H9 (cell line): ENCODE data around the gene ABCD3. TPM values are rescaled to one million over a fixed set of nuclear protein-coding genes. Genes with fewer than 3 reads are reported as not detected.

Experiments used
- DNase-seq: peaks from one replicate; pipeline ENCODE4 v3.0.0-alpha.2; 2017
- H2AFZ ChIP-seq: one replicate; pipeline ENCODE4 v1.6.1; 2013; ENCODE audit warnings: mild to moderate bottlenecking, low read length, control low read depth, moderate library complexity
- H2AK5ac ChIP-seq: 2 replicates; pipeline ENCODE4 v1.6.1; 2013; ENCODE audit warnings: low read length, control low read depth, mixed read lengths; ENCODE audit not compliant: insufficient read length
- H2BK120ac ChIP-seq: one replicate; pipeline ENCODE4 v1.6.1; 2013; ENCODE audit warnings: low read depth, mild to moderate bottlenecking, low read length, control low read depth, inconsistent platforms; ENCODE audit not compliant: poor library complexity, severe bottlenecking
- H2BK12ac ChIP-seq: 2 replicates; pipeline ENCODE4 v1.6.1; 2013; ENCODE audit warnings: low read length, control low read depth, mixed read lengths, low read depth; ENCODE audit not compliant: insufficient read length
- H2BK15ac ChIP-seq: 2 replicates; pipeline ENCODE4 v1.6.1; 2013; ENCODE audit warnings: low read depth, low read length, control low read depth
- H2BK20ac ChIP-seq: one replicate; pipeline ENCODE4 v1.6.1; 2013; ENCODE audit warnings: low read depth, mild to moderate bottlenecking, low read length, control low read depth, inconsistent platforms; ENCODE audit not compliant: poor library complexity, severe bottlenecking
- H2BK5ac ChIP-seq: 2 replicates; pipeline ENCODE4 v1.6.1; 2013; ENCODE audit warnings: low read length, control low read depth, mixed read lengths; ENCODE audit not compliant: insufficient read length
- H3K14ac ChIP-seq: 2 replicates; pipeline ENCODE4 v1.6.1; 2013; ENCODE audit warnings: low read length, control low read depth; ENCODE audit not compliant: insufficient read depth
- H3K18ac ChIP-seq: 2 replicates; pipeline ENCODE4 v1.6.1; 2013; ENCODE audit warnings: low read depth, mild to moderate bottlenecking, mixed read lengths, low read length, control low read depth; ENCODE audit not compliant: insufficient read length
- H3K23ac ChIP-seq: 2 replicates; pipeline ENCODE4 v1.6.1; 2013; ENCODE audit warnings: low read length, control low read depth, mixed read lengths, low read depth; ENCODE audit not compliant: insufficient read length
- H3K23me2 ChIP-seq: 2 replicates; pipeline ENCODE4 v1.6.1; 2013; ENCODE audit warnings: low read depth, mild to moderate bottlenecking, mixed read lengths, low read length, control low read depth; ENCODE audit not compliant: insufficient read length, poor library complexity, severe bottlenecking
- H3K27ac ChIP-seq: 2 replicates; pipeline ENCODE4 v1.5.1; 2013; ENCODE audit warnings: low read length, control low read depth, mixed read lengths, low read depth; ENCODE audit not compliant: insufficient read length
- H3K27me3 ChIP-seq: 2 replicates; pipeline ENCODE4 v1.6.1; 2013; ENCODE audit warnings: low read length, control low read depth, inconsistent platforms; ENCODE audit not compliant: insufficient read depth
- H3K4ac ChIP-seq: 2 replicates; pipeline ENCODE4 v1.6.1; 2013; ENCODE audit warnings: low read depth, mild to moderate bottlenecking, control low read depth, inconsistent platforms, low read length, moderate library complexity
- H3K4me1 ChIP-seq: 2 replicates; pipeline ENCODE4 v1.6.1; 2013; ENCODE audit warnings: low read length, control low read depth, inconsistent platforms; ENCODE audit not compliant: insufficient read depth
- H3K4me2 ChIP-seq: 2 replicates; pipeline ENCODE4 v1.6.1; 2013; ENCODE audit warnings: low read length, control low read depth, mixed read lengths; ENCODE audit not compliant: insufficient read length, insufficient read depth
- H3K56ac ChIP-seq: 2 replicates; pipeline ENCODE4 v1.6.1; 2013; ENCODE audit warnings: low read depth, mild to moderate bottlenecking, mixed read lengths, low read length, control low read depth; ENCODE audit not compliant: insufficient read length
- H3K79me1 ChIP-seq: 2 replicates; pipeline ENCODE4 v1.6.1; 2013; ENCODE audit warnings: low read depth, mild to moderate bottlenecking, moderate library complexity, low read length, control low read depth, inconsistent platforms; ENCODE audit not compliant: insufficient read depth, poor library complexity, severe bottlenecking
- H3K79me2 ChIP-seq: 2 replicates; pipeline ENCODE4 v1.6.1; 2013; ENCODE audit warnings: low read length, control low read depth, inconsistent platforms; ENCODE audit not compliant: insufficient read depth
- H3K9ac ChIP-seq: 2 replicates; pipeline ENCODE4 v1.6.1; 2013; ENCODE audit warnings: low read length, control low read depth, mixed read lengths; ENCODE audit not compliant: insufficient read length; ENCODE audit errors: extremely low read depth
- H3K9me3 ChIP-seq: one replicate; pipeline ENCODE4 v1.6.1; 2013; ENCODE audit warnings: low read depth, low read length, inconsistent platforms; ENCODE audit not compliant: control insufficient read depth
- H3T11ph ChIP-seq: one replicate; pipeline ENCODE4 v1.6.1; 2013; ENCODE audit warnings: mild to moderate bottlenecking, low read length, control low read depth, inconsistent platforms
- H4K20me1 ChIP-seq: one replicate; pipeline ENCODE4 v1.6.1; 2013; ENCODE audit not compliant: control insufficient read depth, insufficient read length, insufficient read depth
- H4K5ac ChIP-seq: 2 replicates; pipeline ENCODE4 v1.6.1; 2013; ENCODE audit warnings: low read depth, mild to moderate bottlenecking, mixed read lengths, low read length, control low read depth; ENCODE audit not compliant: insufficient read length
- H4K8ac ChIP-seq: replicated peaks from 2 replicates; pipeline ENCODE4 v1.6.1; 2013; ENCODE audit warnings: low read length, control low read depth, mixed read lengths, low read depth; ENCODE audit not compliant: insufficient read length
- H4K91ac ChIP-seq: 2 replicates; pipeline ENCODE4 v1.6.1; 2013; ENCODE audit warnings: low read depth, mild to moderate bottlenecking, moderate library complexity, mixed read lengths, low read length, control low read depth; ENCODE audit not compliant: insufficient read length
- H3K27ac Mint-ChIP-seq, 3 experiments: 2 replicates in 2 of 3; 3 replicates in 1 of 3; pipeline ENCODE4 v1.8.0; 2020 to 2021; ENCODE audit warnings: mixed read lengths in 3 of 3, mild to moderate bottlenecking in 1 of 3, moderate library complexity in 1 of 3
- H3K27me3 Mint-ChIP-seq: 2 replicates; pipeline ENCODE4 v1.8.0; 2021; ENCODE audit warnings: low read depth, mild to moderate bottlenecking, moderate library complexity, mixed read lengths
- H3K36me3 Mint-ChIP-seq, 3 experiments: 2 replicates in 2 of 3; 3 replicates in 1 of 3; pipeline ENCODE4 v1.8.0; 2020 to 2021; ENCODE audit warnings: low read depth in 3 of 3, mixed read lengths in 3 of 3; ENCODE audit not compliant: insufficient read depth in 1 of 3
- H3K4me1 Mint-ChIP-seq, 2 experiments: 2 replicates each; pipeline ENCODE4 v1.8.0; 2020; ENCODE audit warnings: mixed read lengths in 2 of 2
- H3K4me3 Mint-ChIP-seq, 2 experiments: 2 replicates in 1 of 2; 3 replicates in 1 of 2; pipeline ENCODE4 v1.8.0; 2020 to 2021; ENCODE audit warnings: mild to moderate bottlenecking in 2 of 2, mixed read lengths in 2 of 2, moderate library complexity in 1 of 2
- H3K9me3 Mint-ChIP-seq, 2 experiments: 2 replicates in 1 of 2; 3 replicates in 1 of 2; pipeline ENCODE4 v1.8.0; 2020; ENCODE audit warnings: mild to moderate bottlenecking in 2 of 2, mixed read lengths in 2 of 2, moderate library complexity in 1 of 2
- WGBS: extraction: QIAGEN DNeasy Blood & Tissue Kit; methylation state at CpG from one replicate; pipeline ENCODE4 v1.1.7; 2013; ENCODE audit warnings: missing lambda C conversion rate, low lambda C conversion rate, mixed read lengths; ENCODE audit not compliant: insufficient read length; ENCODE audit errors: extremely low coverage; 5-methylcytosine and 5-hydroxymethylcytosine counted together
- total RNA-seq: library from RNA; stranded (reverse); gene quantifications from 2 replicates; pipeline ENCODE4 v1.2.1, GENCODE V29; 2021
- TF ChIP-seq, protein P1 (sequence below): fragments of 200-600 bp; sonication (generic); conservative IDR thresholded peaks from 3 replicates; pipeline ENCODE4 v1.8.0; 2021; ENCODE audit warnings: antibody characterized with exemption, mild to moderate bottlenecking

Gene ABCD3
- total RNA-seq, 1 experiment from 2014 or later, result 32.0 TPM

DNA sequence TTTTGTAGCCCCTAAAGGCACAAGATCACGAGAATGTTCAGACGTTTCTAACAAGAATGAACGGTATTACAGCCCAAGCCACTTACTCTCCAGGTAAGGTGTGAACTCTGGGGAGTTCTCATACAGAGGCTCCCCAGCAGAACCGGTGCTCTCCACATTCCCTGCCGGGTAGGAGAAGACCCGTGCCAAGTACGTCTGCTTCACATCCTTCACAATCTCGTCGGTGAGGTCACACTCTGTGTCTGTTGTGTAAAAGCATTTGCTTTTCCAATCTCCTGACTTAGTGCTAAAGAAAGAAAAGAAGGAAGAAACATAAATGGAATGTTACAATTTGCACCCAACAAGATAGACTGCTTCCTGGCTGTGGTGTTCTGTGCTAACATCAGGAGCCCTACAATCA, 117.7 kb downstream of the ABCD3 start:
- H4K91ac ChIP-seq, result no peak overlapping the region
- no peak overlapping the region for H3K4ac ChIP-seq
- no peak overlapping the region for H3K4me3 Mint-ChIP-seq
- H3K79me2 ChIP-seq, result no peaks in the 10 kb centered on the region
- no peak overlapping the region for H2BK20ac ChIP-seq
- H2AFZ ChIP-seq, result no peak overlapping the region
- H3K27ac ChIP-seq, result no peak overlapping the region
- H3K36me3 Mint-ChIP-seq, result peaks cover 9 to 89% (median 49%) of the 10 kb centered on the region in 3 experiments; a peak in 6 of 7 replicates
- no peak overlapping the region for H2BK12ac ChIP-seq
- no peak for DNase-seq
- H3K23me2 ChIP-seq, result peaks cover 4% of the 10 kb centered on the region
- 0 out of 5 replicates have a peak, but pooled peaks cover 0 to 1% of the 10 kb centered on the region in 2 experiments for H3K9me3 Mint-ChIP-seq
- no peak overlapping the region for H2BK15ac ChIP-seq
- H4K8ac ChIP-seq, result no peak overlapping the region
- no peak overlapping the region for H3T11ph ChIP-seq
- no CpG with 5 or more reads among the region's 9 CpGs for WGBS
- H2BK5ac ChIP-seq, result no peak overlapping the region
- H3K23ac ChIP-seq, result no peak overlapping the region
- H3K56ac ChIP-seq, result no peak overlapping the region
- H3K9me3 ChIP-seq, result no peaks in the 10 kb centered on the region
- H3K79me1 ChIP-seq, result no peaks in the 10 kb centered on the region
- no peaks in the 10 kb centered on the region for H4K20me1 ChIP-seq
- no peak overlapping the region for H3K9ac ChIP-seq
- H3K4me1 Mint-ChIP-seq, result peaks cover 22 to 31% of the 10 kb centered on the region in 2 experiments
- H3K4me1 ChIP-seq, result no peaks in the 10 kb centered on the region
- peak overlapping the region in 1 of 3 experiments; percentile 62; a peak in 1 of 7 replicates for H3K27ac Mint-ChIP-seq
- H4K5ac ChIP-seq, result no peak overlapping the region
- no peak overlapping the region for H3K18ac ChIP-seq
- TF ChIP-seq, protein P1, sequence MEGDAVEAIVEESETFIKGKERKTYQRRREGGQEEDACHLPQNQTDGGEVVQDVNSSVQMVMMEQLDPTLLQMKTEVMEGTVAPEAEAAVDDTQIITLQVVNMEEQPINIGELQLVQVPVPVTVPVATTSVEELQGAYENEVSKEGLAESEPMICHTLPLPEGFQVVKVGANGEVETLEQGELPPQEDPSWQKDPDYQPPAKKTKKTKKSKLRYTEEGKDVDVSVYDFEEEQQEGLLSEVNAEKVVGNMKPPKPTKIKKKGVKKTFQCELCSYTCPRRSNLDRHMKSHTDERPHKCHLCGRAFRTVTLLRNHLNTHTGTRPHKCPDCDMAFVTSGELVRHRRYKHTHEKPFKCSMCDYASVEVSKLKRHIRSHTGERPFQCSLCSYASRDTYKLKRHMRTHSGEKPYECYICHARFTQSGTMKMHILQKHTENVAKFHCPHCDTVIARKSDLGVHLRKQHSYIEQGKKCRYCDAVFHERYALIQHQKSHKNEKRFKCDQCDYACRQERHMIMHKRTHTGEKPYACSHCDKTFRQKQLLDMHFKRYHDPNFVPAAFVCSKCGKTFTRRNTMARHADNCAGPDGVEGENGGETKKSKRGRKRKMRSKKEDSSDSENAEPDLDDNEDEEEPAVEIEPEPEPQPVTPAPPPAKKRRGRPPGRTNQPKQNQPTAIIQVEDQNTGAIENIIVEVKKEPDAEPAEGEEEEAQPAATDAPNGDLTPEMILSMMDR, result no peak
- no peak overlapping the region for H2BK120ac ChIP-seq
- no peak overlapping the region for H2AK5ac ChIP-seq
- H3K14ac ChIP-seq, result no peak overlapping the region
- peaks cover 6% of the 10 kb centered on the region for H3K27me3 Mint-ChIP-seq
- no peaks in the 10 kb centered on the region; the same call in 1 of the 2 replicates for H3K27me3 ChIP-seq
- no peak overlapping the region for H3K4me2 ChIP-seq
